GM12873 (cell line): ENCODE data around the gene PAK4.

Experiments used
- CTCF ChIP-seq: IDR thresholded peaks from 2 replicates; pipeline ENCODE4 v1.5.1; 2012; ENCODE audit warnings: low read depth, mild to moderate bottlenecking, moderate library complexity, low read length, control low read depth; ENCODE audit not compliant: insufficient read depth; ENCODE audit errors: missing control alignments

Gene PAK4

GRCh38 chr19:39155741-39156140, 30.2 kb downstream of the PAK4 start:
- TF ChIP-seq CTCF, result no peak

DNA sequence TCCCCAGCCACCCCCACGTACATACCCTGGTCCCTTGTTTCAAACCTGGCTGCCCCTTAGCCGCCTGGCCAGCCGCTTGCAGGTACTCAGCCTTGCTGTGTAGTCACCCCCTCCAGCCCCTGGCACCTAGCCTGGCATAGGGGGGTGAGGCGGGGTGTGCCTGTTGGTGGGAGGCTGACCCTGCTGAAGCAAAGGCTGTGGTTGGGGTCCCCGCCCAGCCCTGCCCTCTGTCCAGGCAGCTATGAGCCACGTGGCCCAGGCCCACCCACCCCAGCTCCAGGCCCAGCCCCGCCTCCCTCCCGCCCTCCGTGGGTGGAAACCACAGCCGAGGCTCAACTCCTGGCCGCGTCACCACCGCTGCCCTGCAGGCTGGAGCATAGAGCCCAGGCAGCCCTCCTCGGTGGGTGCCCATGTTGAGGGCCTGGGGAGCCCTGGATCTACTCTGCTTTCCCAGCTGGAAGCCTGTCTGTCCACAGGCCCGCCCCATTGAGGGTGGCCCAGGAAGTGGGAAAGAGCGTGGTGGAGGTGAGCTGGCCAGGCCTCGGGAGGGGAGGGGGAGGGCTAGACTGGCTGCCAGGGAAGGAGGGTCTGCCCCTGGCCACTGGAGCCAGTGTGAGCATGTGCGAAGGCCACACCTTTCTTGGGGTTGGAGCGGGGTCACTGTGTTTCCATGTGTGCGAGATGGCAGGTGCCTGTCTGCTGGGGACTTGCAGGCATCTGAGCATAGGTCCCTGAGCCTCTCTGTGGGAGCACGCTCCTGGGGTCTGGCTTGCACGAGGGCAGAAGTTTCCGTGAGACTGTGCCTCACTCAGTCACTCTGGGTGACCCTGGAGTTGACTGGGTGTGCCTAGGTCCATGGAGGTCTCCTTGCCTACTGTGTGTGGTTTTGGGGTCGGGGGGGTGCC, 31.0 kb downstream of the PAK4 start:
- TF ChIP-seq CTCF, result no peak

- no peak for TF ChIP-seq CTCF
Measured at GRCh38 chr19:39157275-39157996, 31.9 kb downstream of the PAK4 start.

GRCh38 chr19:39157997-39158389, 32.4 kb downstream of the PAK4 start:
- TF ChIP-seq CTCF, result no peak

GRCh38 chr19:39158646-39159260, 33.2 kb downstream of the PAK4 start:
- no peak for TF ChIP-seq CTCF

GRCh38 chr19:39160523-39160861, 34.9 kb downstream of the PAK4 start:
- TF ChIP-seq CTCF, result no peak
